Lower leg skin (tissue), 3 donors: ENCODE data around the gene CNGA1.

Experiments used
- POLR2A ChIP-seq, 2 donors: fragments of 450-650 bp; IDR thresholded peaks; one replicate each; pipeline ENCODE4 v1.6.1; 2016 to 2017; ENCODE audit warnings: antibody characterized with exemption in 2 of 2, mild to moderate bottlenecking in 1 of 2, moderate library complexity in 1 of 2
- TF ChIP-seq, protein P1 (sequence below), 3 donors: fragments of 450-650 bp; IDR thresholded peaks; one replicate each; pipeline ENCODE4 v1.5.1; 2016; ENCODE audit warnings: antibody characterized with exemption in 3 of 3, mild to moderate bottlenecking in 3 of 3, moderate library complexity in 2 of 3

DNA sequence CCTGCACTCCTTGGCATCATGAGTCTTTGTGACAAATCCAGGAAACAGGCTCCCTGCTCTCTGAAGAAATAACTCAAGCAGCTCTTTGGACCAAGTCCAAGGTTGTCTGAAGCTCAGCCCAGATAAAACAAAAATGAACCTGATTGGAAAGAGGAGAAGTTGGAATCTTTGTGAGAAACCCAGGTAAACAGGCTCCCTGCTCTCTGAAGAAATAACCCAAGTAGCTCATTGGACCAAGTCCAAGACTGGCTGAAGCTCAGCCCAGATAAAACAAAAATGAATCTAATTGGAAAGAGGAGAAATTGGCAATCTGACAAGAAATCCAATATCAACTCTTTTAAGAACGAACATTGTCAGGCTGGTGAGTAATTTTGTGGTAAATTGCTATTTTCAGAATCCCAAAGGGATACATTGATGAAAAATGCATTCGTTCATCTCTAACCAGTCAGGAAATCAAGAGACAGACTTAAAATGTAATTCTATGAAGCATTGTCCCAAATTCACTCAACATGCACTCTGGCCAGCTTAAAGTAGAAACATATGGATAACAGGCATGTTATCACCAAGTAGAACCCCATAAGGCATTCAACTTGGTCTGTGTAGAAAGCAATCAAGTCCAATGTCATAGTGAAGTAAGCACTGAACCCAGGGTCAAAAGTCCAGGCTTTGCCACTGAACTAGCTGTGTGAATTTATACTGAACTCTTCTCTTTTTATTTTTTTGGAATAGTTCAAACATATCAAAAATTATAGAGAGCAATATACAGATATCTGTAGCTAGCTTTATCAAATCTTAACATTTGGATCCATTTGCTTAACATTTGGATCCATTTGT is 85.3 kb downstream of the CNGA1 start:
- TF ChIP-seq, protein P1, sequence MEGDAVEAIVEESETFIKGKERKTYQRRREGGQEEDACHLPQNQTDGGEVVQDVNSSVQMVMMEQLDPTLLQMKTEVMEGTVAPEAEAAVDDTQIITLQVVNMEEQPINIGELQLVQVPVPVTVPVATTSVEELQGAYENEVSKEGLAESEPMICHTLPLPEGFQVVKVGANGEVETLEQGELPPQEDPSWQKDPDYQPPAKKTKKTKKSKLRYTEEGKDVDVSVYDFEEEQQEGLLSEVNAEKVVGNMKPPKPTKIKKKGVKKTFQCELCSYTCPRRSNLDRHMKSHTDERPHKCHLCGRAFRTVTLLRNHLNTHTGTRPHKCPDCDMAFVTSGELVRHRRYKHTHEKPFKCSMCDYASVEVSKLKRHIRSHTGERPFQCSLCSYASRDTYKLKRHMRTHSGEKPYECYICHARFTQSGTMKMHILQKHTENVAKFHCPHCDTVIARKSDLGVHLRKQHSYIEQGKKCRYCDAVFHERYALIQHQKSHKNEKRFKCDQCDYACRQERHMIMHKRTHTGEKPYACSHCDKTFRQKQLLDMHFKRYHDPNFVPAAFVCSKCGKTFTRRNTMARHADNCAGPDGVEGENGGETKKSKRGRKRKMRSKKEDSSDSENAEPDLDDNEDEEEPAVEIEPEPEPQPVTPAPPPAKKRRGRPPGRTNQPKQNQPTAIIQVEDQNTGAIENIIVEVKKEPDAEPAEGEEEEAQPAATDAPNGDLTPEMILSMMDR (IDR thresholded peaks at IDR 0.05), result no peak
- TF ChIP-seq POLR2A (IDR thresholded peaks at IDR 0.05), result no peak
